ENCODE data around the gene PNMA6F. TPM values are rescaled to one million over a fixed set of nuclear protein-coding genes. Genes with fewer than 3 reads are reported as not detected.

PNMA6F gene
- total RNA-seq, 1 donor from 2014 or later = not detected

- TF ChIP-seq CTCF (conservative IDR thresholded peaks at IDR 0.05; ENCODE audit: low read depth, low read length) = no peak
- H3K4me3 ChIP-seq (ENCODE audit: low read depth, low read length) = no peak overlapping the region
- no peak for DNase-seq (ENCODE audit: low read depth)
These were observed 40.3 kb upstream of the PNMA6F start for GRCh38 chrX:153361781-153362397.

GRCh38 chrX:153357877-153358276 lies 36.3 kb upstream of the PNMA6F start:
- no peak for DNase-seq (ENCODE audit: low read depth)
- no peak overlapping the region for H3K4me3 ChIP-seq (ENCODE audit: low read depth, low read length)
- no peak for TF ChIP-seq CTCF (conservative IDR thresholded peaks at IDR 0.05; ENCODE audit: low read depth, low read length)

GRCh38 chrX:153353416-153353815 lies 31.8 kb upstream of the PNMA6F start:
- no peak for TF ChIP-seq CTCF (conservative IDR thresholded peaks at IDR 0.05; ENCODE audit: low read depth, low read length)
- no peak overlapping the region for H3K4me3 ChIP-seq (ENCODE audit: low read depth, low read length)
- DNase-seq (ENCODE audit: low read depth) = no peak

GRCh38 chrX:153352858-153353257 lies 31.3 kb upstream of the PNMA6F start:
- no peak for TF ChIP-seq CTCF (conservative IDR thresholded peaks at IDR 0.05; ENCODE audit: low read depth, low read length)
- no peak overlapping the region for H3K4me3 ChIP-seq (ENCODE audit: low read depth, low read length)
- DNase-seq (ENCODE audit: low read depth) = no peak

- no peak for DNase-seq (ENCODE audit: low read depth)
- H3K4me3 ChIP-seq (ENCODE audit: low read depth, low read length) = no peak overlapping the region
- TF ChIP-seq CTCF (conservative IDR thresholded peaks at IDR 0.05; ENCODE audit: low read depth, low read length) = no peak
These were observed 30.4 kb upstream of the PNMA6F start for GRCh38 chrX:153351981-153352380.

GRCh38 chrX:153349952-153350351 lies 28.4 kb upstream of the PNMA6F start:
- H3K4me3 ChIP-seq (ENCODE audit: low read depth, low read length) = no peak overlapping the region
- no peak for TF ChIP-seq CTCF (conservative IDR thresholded peaks at IDR 0.05; ENCODE audit: low read depth, low read length)

GRCh38 chrX:153348421-153348820 lies 26.9 kb upstream of the PNMA6F start:
- no peak for DNase-seq (ENCODE audit: low read depth)
- H3K4me3 ChIP-seq (ENCODE audit: low read depth, low read length) = no peak overlapping the region
- TF ChIP-seq CTCF (conservative IDR thresholded peaks at IDR 0.05; ENCODE audit: low read depth, low read length) = no peak

More at GRCh38 chrX:153349952-153350351, 28.4 kb upstream of the PNMA6F start:
- DNase-seq (ENCODE audit: low read depth) = no peak

Measured in epithelial cell of proximal tubule (primary cell).